ENCODE data around the gene GID8.

The GID8 gene

DNA sequence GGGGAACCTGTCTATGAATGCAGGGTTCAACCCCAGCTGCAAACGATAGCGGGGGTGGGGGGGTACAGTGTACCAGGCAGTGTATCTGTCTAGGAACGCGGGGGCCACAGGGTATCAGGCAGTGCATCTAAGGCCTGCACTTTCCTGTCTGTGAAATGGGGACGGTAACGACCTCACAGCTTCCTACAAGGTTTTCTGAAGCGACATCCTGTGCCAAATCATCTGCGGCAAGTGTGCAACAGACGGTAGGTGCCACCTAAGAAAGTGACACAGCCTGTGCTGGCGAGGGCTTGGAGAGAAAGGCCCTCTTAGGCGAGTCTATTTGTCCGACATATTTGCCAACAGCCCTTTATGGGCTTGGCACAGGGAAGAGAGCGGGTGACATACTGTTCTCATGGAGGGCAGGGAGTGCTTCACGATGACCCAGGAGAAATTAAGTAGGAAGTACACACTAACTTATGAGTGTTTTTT, 15.5 kb upstream of the GID8 start:
- DNase-seq (ENCODE audit: low read depth), result no peak

DNA sequence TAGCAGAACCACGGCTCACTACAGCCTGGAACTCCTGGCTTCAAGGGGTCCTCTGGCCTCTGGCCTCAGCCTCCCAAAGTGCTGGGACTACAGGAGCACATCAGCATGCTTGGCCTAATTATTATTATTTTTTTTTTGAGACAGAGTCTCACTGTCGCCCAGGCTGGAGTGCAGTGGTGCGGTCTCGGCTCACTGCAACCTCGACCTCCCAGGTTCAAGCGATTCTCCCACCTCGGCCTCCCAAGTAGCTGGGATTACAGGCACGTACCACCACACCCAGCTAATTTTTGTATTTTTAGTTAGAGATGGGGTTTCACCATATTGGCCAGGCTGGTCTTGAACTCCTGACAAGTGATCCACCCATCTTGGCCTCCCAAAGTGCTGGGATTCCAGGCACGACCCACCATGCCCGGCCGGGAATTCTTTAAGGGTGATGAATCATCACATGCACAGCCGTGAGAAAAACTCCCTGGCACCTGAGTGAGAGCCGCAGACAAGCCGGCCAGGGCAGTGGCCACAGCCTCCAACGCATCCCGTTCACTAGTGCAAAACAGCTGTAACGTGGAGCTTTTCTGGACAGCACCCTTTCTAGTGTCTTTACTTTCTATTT, 14.8 kb upstream of the GID8 start:
- peak; percentile 66 for DNase-seq (ENCODE audit: low read depth)

GRCh38 chr20:62923669-62924441, 14.1 kb upstream of the GID8 start:
- no peak for DNase-seq (ENCODE audit: low read depth)

DNA sequence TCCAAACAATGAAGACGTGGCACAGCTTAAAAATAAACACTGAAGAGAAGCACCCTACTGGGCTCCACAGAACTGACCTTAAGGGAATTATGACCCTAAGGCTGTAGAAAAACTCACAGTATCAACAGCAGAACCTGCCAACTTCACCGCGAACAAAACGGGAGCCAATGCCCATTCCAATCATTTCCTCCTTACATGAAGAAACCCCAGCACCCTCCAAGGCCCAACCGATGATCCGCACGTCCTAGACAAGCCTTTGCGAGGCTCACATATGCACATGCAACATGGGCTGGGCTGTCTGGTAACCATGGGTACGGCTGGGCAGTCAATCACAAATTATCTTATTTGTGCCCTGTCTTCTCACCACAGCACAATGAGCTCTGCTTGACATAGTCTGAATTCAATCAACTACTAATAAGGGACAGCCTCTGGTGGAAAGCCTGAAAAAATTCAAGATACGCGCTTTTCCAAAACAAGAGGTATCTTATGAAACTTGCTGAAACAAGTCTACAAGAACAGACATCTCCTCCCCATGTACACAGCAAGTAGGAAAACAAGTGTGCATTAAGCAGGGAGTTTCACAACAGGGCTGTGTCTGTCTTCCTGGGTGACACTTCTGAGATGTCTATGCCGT, 13.4 kb upstream of the GID8 start:
- DNase-seq (ENCODE audit: low read depth), result peak; percentile 53

- DNase-seq (ENCODE audit: low read depth), result no peak
These were observed 12.9 kb upstream of the GID8 start for GRCh38 chr20:62925076-62925419.

GRCh38 chr20:62925420-62926228, 12.3 kb upstream of the GID8 start:
- DNase-seq (ENCODE audit: low read depth), result peak; percentile 50

DNA sequence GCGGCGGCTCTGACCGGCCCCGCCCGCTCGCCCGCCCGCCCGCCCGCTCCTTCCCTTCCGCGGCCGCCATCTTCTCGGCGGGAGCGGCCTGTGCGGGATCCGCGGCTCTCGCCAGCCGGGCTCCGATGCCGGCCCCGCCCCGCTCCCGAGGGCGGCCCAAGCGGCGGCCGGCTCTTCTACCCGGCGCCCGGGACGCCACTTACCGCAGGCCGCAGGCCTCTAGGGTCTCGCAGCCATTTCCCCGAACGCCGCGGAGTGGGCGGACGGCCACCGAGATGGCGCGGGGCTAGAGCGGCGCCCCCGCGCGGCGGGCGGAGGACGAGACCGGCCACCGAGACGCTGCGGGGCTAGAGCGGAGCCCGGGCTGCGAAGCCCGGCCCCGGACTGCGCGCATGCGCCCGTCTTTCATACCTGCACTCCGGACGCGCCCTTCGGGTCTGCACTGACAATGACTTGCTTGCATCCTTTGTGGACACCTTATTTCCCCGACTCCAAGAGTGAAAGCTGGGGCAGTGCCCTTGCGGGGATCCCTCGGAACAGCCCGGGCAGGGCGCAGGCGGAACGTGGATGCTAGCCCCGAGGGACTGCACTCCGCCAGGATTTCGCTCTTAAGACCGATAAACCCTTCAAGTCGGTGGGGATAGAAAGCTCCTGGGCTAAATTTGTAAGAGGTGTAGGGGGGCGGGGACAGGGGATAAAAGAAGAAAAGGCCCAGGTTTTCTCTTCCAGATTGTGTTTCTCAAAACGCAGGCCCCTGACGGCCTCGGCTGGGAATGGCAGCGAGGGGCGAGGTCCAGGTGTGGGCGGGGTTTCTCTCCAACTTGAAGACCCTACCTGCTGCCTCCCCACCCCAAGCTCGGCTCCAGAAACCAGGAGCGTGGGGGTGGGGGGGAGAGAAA, 11.5 kb upstream of the GID8 start, which contains the start of gene DIDO1:
TSS of gene DIDO1 (minus strand) at position 277 of the 899 bp plus-strand sequence.
- DNase-seq (ENCODE audit: low read depth), result peak; percentile 84

DNA sequence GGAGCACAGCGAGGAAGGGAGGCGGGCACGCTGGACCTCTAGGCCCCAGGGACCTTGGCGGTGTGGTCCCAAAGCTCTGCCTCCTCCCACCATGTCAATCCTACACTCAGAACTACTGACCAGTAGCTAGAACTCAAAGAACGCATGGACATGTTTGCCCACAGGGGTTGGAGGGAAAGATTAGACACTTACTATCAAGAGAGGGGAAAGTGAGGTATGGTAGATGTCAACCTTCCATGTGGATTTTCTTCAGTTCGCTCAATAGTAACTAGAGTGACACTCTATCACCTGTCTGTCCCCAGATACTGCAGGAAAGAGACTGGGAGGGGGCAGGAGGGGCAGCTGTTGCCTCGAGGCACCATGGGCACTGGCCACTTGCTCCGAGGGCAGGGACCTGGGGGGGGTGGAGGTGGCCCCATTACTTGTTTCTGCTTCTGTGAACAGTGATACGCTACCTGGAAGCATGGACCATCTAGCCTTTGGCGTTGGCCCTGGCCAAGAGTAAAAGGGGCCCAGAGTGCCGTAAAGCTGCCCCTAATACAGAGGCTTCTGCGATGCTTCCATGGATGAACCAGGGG, 10.7 kb upstream of the GID8 start:
- no peak for DNase-seq (ENCODE audit: low read depth)

DNA sequence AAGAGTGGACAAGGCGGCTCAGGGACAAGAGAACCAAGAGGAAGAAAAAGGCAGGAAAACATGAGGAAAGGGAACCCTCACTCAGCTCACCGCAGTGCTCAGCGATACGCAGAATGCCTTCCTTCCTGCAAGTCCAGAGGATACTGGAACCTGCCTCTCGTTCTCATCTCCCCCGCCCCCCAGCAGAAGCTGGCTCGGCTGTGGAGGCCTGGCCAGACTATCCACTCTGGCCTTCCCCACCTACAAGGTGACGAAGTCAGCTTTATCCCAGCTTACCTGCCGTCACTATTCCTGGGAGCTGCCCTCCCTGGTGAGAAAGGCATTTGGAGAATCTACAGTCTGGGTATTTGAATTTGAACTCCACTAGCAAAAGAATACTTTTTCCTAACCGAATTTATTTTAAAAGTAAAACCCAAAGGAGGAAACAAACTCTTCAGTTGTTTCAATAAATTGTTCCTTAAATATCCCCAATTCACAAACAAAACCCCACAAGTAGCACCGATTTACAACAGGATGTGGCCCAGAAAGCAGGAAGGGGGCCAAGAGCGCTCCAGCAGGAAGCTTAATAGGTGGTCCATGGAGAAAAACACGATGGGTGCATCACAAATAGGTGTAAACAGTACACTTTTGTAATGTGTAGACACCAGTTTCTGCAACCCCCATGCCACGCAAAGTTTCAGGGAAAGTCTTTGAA, 9.6 kb upstream of the GID8 start:
- peak; percentile 54 for DNase-seq (ENCODE audit: low read depth)

DNA sequence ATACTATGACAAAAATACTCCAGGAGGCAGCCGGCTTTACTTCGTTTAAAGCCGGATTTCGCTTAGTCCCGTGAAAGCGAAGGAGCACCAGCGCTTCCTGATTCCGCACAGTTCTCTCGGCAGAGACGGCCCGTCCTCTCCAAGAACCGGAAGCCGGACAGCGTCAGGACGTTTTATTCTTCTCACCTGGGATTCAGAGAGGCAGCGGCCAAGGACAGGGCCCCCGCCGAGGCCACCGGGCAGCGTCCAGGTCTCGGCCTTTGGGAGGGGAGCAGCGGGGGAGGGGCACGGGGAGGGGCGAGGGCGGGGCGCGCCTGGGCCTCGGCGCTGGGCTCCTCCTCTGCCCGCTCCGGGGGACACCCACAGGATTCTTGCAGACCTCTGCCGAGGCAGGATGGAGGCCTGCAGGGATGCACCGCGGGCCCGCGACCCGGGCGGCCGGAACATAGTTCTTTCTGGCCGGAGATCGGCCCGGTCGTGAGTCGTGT, 8.9 kb upstream of the GID8 start:
- DNase-seq (ENCODE audit: low read depth), result peak; percentile 76

GRCh38 chr20:62931464-62931863, 6.5 kb upstream of the GID8 start:
- DNase-seq (ENCODE audit: low read depth), result no peak

DNA sequence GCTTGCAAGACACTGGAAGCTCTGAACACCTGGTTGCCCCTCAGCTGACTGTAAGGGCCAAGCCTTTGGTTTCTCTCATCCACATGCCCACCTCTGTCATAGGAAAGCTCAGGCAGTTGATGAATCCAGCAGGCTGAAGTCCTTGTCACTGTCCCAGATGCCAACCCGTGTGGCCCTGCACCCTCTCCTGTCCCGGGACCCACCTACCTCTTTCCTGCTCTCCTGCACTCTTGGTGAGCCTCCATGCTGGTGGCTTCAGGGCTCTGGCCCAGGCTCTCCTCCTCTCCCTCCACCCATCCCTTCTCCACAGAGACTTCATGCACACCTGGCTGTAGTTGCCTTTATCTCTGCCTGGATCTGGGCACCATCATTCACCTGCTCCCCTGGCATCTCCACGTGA, 4.0 kb upstream of the GID8 start:
- no peak for DNase-seq (ENCODE audit: low read depth)

DNA sequence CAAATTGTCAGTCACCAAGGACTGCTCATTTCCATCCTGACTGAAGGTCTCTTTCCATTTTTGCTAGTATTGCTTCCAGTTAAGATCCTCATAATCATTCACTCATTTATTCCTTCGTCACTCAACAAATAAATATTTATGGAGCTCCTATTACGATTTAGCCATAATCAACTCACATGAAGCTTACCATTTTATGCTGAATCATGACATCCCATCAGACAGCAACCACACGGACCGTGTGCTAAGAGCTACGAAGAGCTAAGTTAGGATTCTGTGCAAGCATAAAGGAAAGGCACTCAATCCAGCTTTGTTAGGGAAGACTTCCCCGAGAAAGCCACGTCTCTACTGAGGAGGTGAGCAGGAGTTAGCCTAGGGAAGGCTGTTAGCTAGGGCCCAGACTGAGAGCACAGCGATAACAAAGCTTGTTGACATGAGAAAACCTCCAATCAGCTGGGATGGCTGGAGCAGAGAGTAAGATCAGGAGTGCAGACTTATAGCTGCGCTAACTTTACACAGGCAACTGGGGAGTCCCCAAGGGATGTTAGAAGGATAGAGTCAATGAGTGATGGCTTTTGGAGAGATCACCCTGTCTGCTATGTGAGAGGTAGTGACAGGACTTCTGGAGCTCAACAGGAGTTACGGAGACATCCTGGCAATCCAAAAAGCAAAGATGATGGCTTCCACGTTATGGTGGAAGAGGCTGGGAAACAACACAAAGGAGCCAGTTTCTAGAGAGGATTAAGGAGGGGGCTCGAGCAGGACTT, 2.6 kb upstream of the GID8 start:
- DNase-seq (ENCODE audit: low read depth), result no peak

- no peak for DNase-seq (ENCODE audit: low read depth)
These were observed 1.9 kb upstream of the GID8 start for GRCh38 chr20:62935968-62936585.

GRCh38 chr20:62937268-62938104, 461 bp upstream of the GID8 start:
- DNase-seq (ENCODE audit: low read depth), result peak; percentile 93

- DNase-seq (ENCODE audit: low read depth), result no peak
These were observed 2.9 kb downstream of the GID8 start for GRCh38 chr20:62940875-62941274.

GRCh38 chr20:62941792-62942191, 3.8 kb downstream of the GID8 start:
- DNase-seq (ENCODE audit: low read depth), result peak; percentile 62

GRCh38 chr20:62942456-62942855, 4.5 kb downstream of the GID8 start:
- DNase-seq (ENCODE audit: low read depth), result no peak
